ENCODE measurements around the gene PKIB.

DNA sequence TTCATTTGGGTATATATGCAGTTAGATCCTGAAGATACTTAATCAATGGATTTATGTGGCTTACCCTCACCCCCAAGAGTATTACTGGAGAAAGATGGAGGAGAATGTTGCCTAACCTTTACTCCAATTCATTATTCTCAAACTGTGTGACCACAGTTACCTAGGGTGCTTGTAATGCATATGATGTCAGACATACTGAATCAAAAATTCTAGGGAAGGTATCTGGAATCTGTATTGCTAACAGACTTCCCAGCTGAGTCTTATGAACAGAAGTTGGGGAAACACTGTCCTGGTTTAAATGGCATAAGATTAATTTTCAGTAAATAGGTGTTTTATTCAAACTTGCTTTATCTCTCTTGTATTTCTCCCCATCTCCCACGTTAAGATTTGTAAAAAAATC is 83.9 kb downstream of the PKIB start:
- TF ChIP-seq POLR2A (IDR thresholded peaks at IDR 0.05; ENCODE audit: low read length) (no peak), GATA1 (IDR thresholded peaks at IDR 0.05; ENCODE audit: low read depth, low read length) (no peak)

Data from erythroblast (primary cell).